ENCODE results near the gene SVIP. TPM values are rescaled to one million over a fixed set of nuclear protein-coding genes. Genes with fewer than 3 reads are reported as not detected.

The SVIP gene
- total and polyA plus RNA-seq, 11 donors, result 7.9 to 33.9 (median 22.9) TPM

DNA sequence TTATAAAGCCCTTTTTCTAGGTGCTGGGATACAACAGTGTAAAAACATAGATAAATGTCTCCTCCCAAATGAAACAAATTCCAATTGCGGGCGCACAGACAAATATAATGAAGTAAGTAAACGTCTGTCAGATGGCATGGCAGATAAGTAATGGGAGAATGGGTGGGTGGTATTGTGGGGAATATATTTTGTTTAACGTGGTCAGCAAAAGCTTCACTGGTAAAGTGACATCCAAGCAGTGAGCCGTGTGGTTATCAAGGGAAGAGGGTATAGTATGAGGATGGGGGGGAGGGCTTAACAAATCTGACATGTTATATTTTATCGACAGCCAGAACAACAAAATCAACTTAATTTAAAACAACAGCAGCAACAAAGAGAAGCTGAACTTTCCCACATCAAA is 1.2 kb downstream of the SVIP start:
- Histone ChIP-seq H3K9me3 (no peaks in the 10 kb centered on the region), H3K36me3 (peaks cover 0 to 36% (median 23%) of the 10 kb centered on the region in 9 donors), H3K4me1 (peaks cover 0 to 18% (median 8%) of the 10 kb centered on the region in 12 donors), H3K27ac (no peak overlapping the region), H3K4me3 (peak overlapping the region in 6 of 12 donors; percentile 73 to 96 (median 91)), H3K27me3 (no peaks in the 10 kb centered on the region)
- intact Hi-C loops (cut with DNase I), result loop anchor here in 3 of 10 donors (2.0 to 10.0 kb wide), 3 partner anchors 20 to 204 kb away; partner anchors contain the start of gene FANCF (in 2 of the 3)
- ATAC-seq (no peak), DNase-seq (no peak)
- TF ChIP-seq, protein P1, sequence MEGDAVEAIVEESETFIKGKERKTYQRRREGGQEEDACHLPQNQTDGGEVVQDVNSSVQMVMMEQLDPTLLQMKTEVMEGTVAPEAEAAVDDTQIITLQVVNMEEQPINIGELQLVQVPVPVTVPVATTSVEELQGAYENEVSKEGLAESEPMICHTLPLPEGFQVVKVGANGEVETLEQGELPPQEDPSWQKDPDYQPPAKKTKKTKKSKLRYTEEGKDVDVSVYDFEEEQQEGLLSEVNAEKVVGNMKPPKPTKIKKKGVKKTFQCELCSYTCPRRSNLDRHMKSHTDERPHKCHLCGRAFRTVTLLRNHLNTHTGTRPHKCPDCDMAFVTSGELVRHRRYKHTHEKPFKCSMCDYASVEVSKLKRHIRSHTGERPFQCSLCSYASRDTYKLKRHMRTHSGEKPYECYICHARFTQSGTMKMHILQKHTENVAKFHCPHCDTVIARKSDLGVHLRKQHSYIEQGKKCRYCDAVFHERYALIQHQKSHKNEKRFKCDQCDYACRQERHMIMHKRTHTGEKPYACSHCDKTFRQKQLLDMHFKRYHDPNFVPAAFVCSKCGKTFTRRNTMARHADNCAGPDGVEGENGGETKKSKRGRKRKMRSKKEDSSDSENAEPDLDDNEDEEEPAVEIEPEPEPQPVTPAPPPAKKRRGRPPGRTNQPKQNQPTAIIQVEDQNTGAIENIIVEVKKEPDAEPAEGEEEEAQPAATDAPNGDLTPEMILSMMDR (IDR thresholded peaks at IDR 0.05), result no peak
- no peak for TF ChIP-seq POLR2A (IDR thresholded peaks at IDR 0.05)
- WGBS, 4 donors, result 64 to 73% (median 69%) methylated on average over 6 of the region's 6 CpGs

DNA sequence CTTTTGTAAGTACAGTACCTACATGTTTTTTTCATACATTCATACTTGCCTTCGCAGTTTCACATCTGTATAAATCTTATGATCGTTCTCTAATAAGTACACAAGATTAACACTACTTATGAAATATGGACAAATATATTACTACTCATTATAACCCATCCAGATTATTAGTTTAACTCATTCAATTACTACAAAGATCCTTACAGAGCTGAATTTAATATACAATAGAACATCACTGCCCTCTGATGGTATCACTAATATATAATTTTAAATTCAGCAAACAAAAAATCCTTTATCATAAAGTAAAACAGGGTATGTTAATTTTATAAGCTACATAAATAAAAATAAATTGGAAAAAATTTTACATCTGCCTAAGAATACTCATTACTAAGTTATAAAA is 7.4 kb downstream of the SVIP start:
- no peaks in the 10 kb centered on the region for H3K4me1 ChIP-seq
- DNase-seq (no peak), ATAC-seq (no peak)
- intact Hi-C loops (cut with DNase I), result loop anchor here in 1 of 10 donors (10.0 kb wide), 1 partner anchor 197 kb away; the partner anchor contains the start of gene FANCF
- no peak overlapping the region for H3K27ac ChIP-seq
- H3K4me3 ChIP-seq, result no peak overlapping the region
- no peaks in the 10 kb centered on the region for H3K27me3 ChIP-seq
- TF ChIP-seq, protein P1 (IDR thresholded peaks at IDR 0.05), result no peak
- TF ChIP-seq POLR2A (IDR thresholded peaks at IDR 0.05), result no peak
- 93 to 96% (median 95%) methylated on average over 2 of the region's 2 CpGs for WGBS, 4 donors
- H3K36me3 ChIP-seq, result peaks cover 0 to 97% (median 58%) of the 10 kb centered on the region in 9 donors
- H3K9me3 ChIP-seq, result no peaks in the 10 kb centered on the region

DNA sequence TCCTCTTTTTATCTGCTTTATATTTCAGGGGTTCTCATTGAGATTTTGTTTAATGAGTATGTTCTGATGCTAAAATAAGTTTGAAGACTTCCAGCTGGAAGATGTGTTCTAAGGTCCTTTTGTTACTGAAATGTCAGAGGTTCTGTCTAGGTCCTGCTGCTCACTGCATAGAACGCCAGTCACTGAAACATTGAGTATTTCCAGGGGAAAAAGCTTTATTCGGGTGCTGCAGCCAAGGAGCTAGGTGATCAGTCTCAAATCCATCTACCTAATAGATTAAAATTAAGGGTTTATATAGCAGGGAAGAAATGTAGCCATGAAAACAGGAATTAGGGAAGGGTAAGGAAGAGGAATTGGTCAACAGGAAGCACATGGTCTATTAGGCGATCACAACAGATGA is 19.7 kb downstream of the SVIP start:
- H3K27ac ChIP-seq, result no peak overlapping the region
- no peak for DNase-seq
- intact Hi-C loops (cut with DNase I), result loop anchor here in 2 of 10 donors (2.0 to 10.0 kb wide), 2 partner anchors 19 to 375 kb away; partner anchors contain the start of gene SVIP (in 1 of the 2)

DNA sequence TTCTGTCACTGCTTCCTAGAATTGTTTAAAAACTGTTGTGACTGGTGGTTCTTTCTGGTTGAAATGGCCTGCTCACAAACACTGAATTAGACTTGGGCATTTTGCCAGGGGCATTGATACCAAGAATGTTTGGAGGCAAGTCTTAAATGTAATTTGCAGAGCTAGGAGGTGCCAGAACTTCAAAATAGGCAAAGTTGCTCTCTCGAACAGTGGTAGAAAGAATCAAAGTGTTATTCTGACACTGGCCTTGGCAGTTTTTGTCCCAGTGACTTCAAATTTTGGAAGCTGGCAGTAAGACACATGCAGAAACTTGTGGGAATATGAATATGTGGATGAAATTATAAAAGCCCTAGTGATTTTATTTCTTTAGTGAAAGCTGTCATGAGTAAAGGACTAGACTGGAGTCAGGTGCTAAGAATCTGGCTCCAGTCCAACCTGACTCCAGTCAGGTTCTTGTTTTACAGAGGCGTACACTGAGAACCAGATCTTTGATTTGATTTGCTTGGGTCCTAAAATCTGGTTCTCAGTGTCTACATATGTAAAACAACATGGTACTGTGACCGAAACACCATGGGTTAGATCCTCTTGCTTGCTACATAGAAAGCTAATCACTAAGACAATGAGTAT is 20.9 kb downstream of the SVIP start:
- peak overlapping the region in 11 of 12 donors; percentile 21 to 66 (median 46) for H3K27ac ChIP-seq
- no peaks in the 10 kb centered on the region for H3K27me3 ChIP-seq
- peak in 2 of 5 donors; percentile 21 to 37 for DNase-seq

More for the DNA sequence above, 19.7 kb downstream of the SVIP start:
- peaks cover 0 to 16% (median 0%) of the 10 kb centered on the region in 9 donors for H3K36me3 ChIP-seq
- TF ChIP-seq, protein P1 (IDR thresholded peaks at IDR 0.05), result no peak
- TF ChIP-seq POLR2A (IDR thresholded peaks at IDR 0.05), result no peak
- H3K27me3 ChIP-seq, result no peaks in the 10 kb centered on the region
- H3K9me3 ChIP-seq, result peaks cover 0 to 3% (median 0%) of the 10 kb centered on the region in 12 donors
- 78 to 95% (median 89%) methylated on average over 3 of the region's 3 CpGs for WGBS, 4 donors
- peaks cover 0 to 25% (median 17%) of the 10 kb centered on the region in 12 donors for H3K4me1 ChIP-seq
- no peak for ATAC-seq
- no peak overlapping the region for H3K4me3 ChIP-seq

More for the DNA sequence above, 20.9 kb downstream of the SVIP start:
- Histone ChIP-seq H3K4me3 (no peak overlapping the region), H3K36me3 (peaks cover 0 to 16% (median 0%) of the 10 kb centered on the region in 9 donors), H3K9me3 (peaks cover 0 to 3% (median 0%) of the 10 kb centered on the region in 12 donors), H3K4me1 (peaks cover 0 to 25% (median 17%) of the 10 kb centered on the region in 12 donors)
- intact Hi-C loops (cut with DNase I), result loop anchor here in 2 of 10 donors (1.0 to 10.0 kb wide), 3 partner anchors 20 to 374 kb away; partner anchors contain the start of gene SVIP (in 2 of the 2)
- ATAC-seq, result no peak
- 56 to 69% (median 60%) methylated on average over 3 of the region's 3 CpGs for WGBS, 4 donors
- TF ChIP-seq, protein P1 (IDR thresholded peaks at IDR 0.05), result no peak
- no peak for TF ChIP-seq POLR2A (IDR thresholded peaks at IDR 0.05)

Measured in heart left ventricle (tissue), 16 donors.